Germinal center (tissue), 1 donor: ENCODE data around the gene HLA-A.

ENCODE experiments used
- DNase-seq: peaks from one replicate; pipeline ENCODE4 v3.0.0; 2012; ENCODE audit warnings: mixed read lengths, low spot score

HLA-A gene

GRCh38 chr6:29989211-29989610 is 46.9 kb downstream of the HLA-A start:
- DNase-seq: no peak

GRCh38 chr6:29990931-29991330 is 48.6 kb downstream of the HLA-A start:
- DNase-seq: no peak

GRCh38 chr6:29992807-29993206 is 50.5 kb downstream of the HLA-A start:
- DNase-seq: no peak

- no peak for DNase-seq
These were observed 52.5 kb downstream of the HLA-A start for GRCh38 chr6:29994826-29995225.

GRCh38 chr6:29995340-29995777 is 53.0 kb downstream of the HLA-A start:
- DNase-seq: no peak
